DND-41 (cell line): ENCODE measurements around the gene FZD8.

ENCODE experiments used
- ATAC-seq: fragments of 200-7000 bp; cut with Tn5 transposase; 3 replicates; pipeline ENCODE4 v1.9.1; 2021; ENCODE audit warnings: low read depth; ENCODE audit not compliant: insufficient read depth
- DNase-seq: peaks from one replicate; pipeline ENCODE4 v3.0.0-alpha.2; 2020
- H2AFZ ChIP-seq: 2 replicates; pipeline ENCODE4 v1.6.0; 2012; ENCODE audit warnings: low read depth, low read length
- H3K27ac ChIP-seq: 2 replicates; pipeline ENCODE4 v1.5.1; 2012; ENCODE audit warnings: low read length, inconsistent platforms
- H3K27me3 ChIP-seq: fragments of 200-600 bp; sonication (generic); 2 replicates; pipeline ENCODE4 v1.6.0; 2012; ENCODE audit warnings: low read length, mild to moderate bottlenecking, inconsistent platforms; ENCODE audit not compliant: insufficient read depth, poor library complexity
- H3K36me3 ChIP-seq: 2 replicates; pipeline ENCODE4 v1.5.1; 2012; ENCODE audit warnings: low read length, inconsistent platforms; ENCODE audit not compliant: insufficient read depth
- H3K4me1 ChIP-seq: 2 replicates; pipeline ENCODE4 v1.5.1; 2012; ENCODE audit warnings: mild to moderate bottlenecking, low read length; ENCODE audit not compliant: insufficient read depth
- H3K4me2 ChIP-seq: 2 replicates; pipeline ENCODE4 v1.6.0; 2012; ENCODE audit warnings: mild to moderate bottlenecking, moderate library complexity, low read length, inconsistent platforms; ENCODE audit not compliant: insufficient read depth
- H3K4me3 ChIP-seq, 2 experiments: fragments of 200-600 bp in 1 of 2; shearing (Covaris generic) in 1 of 2; 2 replicates each; pipeline ENCODE4 v1.5.1; 2012 to 2016; ENCODE audit warnings: inconsistent platforms in 2 of 2, low read length in 2 of 2, mild to moderate bottlenecking in 2 of 2, low read depth in 1 of 2, moderate library complexity in 1 of 2
- H3K79me2 ChIP-seq: 2 replicates; pipeline ENCODE4 v1.6.0; 2012; ENCODE audit warnings: low read length, inconsistent platforms; ENCODE audit not compliant: insufficient read depth
- H3K9ac ChIP-seq: 2 replicates; pipeline ENCODE4 v1.6.0; 2012; ENCODE audit warnings: low read depth, mild to moderate bottlenecking, inconsistent platforms, low read length, moderate library complexity
- H3K9me3 ChIP-seq: 2 replicates; pipeline ENCODE4 v1.5.1; 2012; ENCODE audit warnings: low read length, moderate library complexity, mild to moderate bottlenecking, inconsistent platforms; ENCODE audit not compliant: insufficient read depth, severe bottlenecking
- H4K20me1 ChIP-seq: 2 replicates; pipeline ENCODE4 v1.6.0; 2012; ENCODE audit warnings: low read length; ENCODE audit not compliant: insufficient read depth
- EZH2 ChIP-seq: IDR thresholded peaks from 3 replicates; pipeline ENCODE4 v1.6.1; 2012; ENCODE audit warnings: borderline replicate concordance, low read depth, mild to moderate bottlenecking, moderate library complexity, low read length, inconsistent platforms; ENCODE audit not compliant: severe bottlenecking
- TF ChIP-seq, protein P1 (sequence below): IDR thresholded peaks from 2 replicates; pipeline ENCODE4 v1.5.1; 2012; ENCODE audit warnings: borderline replicate concordance, low read length, moderate library complexity, mild to moderate bottlenecking; ENCODE audit not compliant: poor library complexity, severe bottlenecking; ENCODE audit errors: extremely low read depth

Gene FZD8

DNA sequence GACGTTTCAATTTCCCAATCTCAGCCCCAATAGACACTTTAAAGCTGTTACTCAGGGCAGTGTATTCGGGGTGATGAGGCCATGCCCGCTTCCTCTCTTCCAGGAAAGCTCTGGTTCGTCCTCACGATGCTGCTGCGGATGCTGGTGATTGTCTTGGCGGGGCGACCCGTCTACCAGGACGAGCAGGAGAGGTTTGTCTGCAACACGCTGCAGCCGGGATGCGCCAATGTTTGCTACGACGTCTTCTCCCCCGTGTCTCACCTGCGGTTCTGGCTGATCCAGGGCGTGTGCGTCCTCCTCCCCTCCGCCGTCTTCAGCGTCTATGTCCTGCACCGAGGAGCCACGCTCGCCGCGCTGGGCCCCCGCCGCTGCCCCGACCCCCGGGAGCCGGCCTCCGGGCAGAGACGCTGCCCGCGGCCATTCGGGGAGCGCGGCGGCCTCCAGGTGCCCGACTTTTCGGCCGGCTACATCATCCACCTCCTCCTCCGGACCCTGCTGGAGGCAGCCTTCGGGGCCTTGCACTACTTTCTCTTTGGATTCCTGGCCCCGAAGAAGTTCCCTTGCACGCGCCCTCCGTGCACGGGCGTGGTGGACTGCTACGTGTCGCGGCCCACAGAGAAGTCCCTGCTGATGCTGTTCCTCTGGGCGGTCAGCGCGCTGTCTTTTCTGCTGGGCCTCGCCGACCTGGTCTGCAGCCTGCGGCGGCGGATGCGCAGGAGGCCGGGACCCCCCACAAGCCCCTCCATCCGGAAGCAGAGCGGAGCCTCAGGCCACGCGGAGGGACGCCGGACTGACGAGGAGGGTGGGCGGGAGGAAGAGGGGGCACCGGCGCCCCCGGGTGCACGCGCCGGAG lies 34.4 kb downstream of the FZD8 start:
- Histone ChIP-seq H3K4me2 (no peak overlapping the region), H3K9ac (no peak overlapping the region), H3K27ac (no peak overlapping the region)

DNA sequence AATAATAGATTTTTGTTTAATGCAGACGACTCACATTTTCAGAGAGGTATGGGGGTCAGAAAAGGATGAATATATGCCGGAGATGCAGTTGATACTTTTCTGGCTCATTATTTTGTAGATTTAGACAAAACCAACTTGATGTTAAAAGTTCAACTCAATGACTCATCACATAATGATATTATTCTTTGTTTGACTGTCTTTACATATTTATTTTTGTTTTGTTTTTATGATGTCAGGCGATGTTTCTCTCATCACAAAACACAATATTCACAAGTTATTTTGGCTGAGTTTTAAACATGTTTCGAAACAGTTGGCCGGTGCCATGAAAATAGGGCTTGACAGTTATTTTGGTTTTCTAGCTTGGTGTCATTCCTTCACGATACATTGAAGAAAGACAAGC lies 35.7 kb downstream of the FZD8 start:
- DNase-seq (no peak), ATAC-seq (no peak)
- Histone ChIP-seq H3K27ac (no peak overlapping the region), H2AFZ (no peak overlapping the region), H3K4me3 (no peak overlapping the region), H3K27me3 (no peaks in the 10 kb centered on the region), H3K79me2 (no peaks in the 10 kb centered on the region), H4K20me1 (no peaks in the 10 kb centered on the region), H3K4me2 (no peak overlapping the region), H3K9me3 (no peaks in the 10 kb centered on the region), H3K9ac (no peak overlapping the region), H3K4me1 (no peaks in the 10 kb centered on the region), H3K36me3 (no peaks in the 10 kb centered on the region)
- TF ChIP-seq, protein P1, sequence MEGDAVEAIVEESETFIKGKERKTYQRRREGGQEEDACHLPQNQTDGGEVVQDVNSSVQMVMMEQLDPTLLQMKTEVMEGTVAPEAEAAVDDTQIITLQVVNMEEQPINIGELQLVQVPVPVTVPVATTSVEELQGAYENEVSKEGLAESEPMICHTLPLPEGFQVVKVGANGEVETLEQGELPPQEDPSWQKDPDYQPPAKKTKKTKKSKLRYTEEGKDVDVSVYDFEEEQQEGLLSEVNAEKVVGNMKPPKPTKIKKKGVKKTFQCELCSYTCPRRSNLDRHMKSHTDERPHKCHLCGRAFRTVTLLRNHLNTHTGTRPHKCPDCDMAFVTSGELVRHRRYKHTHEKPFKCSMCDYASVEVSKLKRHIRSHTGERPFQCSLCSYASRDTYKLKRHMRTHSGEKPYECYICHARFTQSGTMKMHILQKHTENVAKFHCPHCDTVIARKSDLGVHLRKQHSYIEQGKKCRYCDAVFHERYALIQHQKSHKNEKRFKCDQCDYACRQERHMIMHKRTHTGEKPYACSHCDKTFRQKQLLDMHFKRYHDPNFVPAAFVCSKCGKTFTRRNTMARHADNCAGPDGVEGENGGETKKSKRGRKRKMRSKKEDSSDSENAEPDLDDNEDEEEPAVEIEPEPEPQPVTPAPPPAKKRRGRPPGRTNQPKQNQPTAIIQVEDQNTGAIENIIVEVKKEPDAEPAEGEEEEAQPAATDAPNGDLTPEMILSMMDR, result no peak
- no peak for TF ChIP-seq EZH2

More for the DNA sequence above, 34.4 kb downstream of the FZD8 start:
- no peak overlapping the region for H2AFZ ChIP-seq
- no peaks in the 10 kb centered on the region for H3K36me3 ChIP-seq
- no peaks in the 10 kb centered on the region for H4K20me1 ChIP-seq
- TF ChIP-seq, protein P1, result no peak
- no peak for TF ChIP-seq EZH2
- H3K9me3 ChIP-seq, result no peaks in the 10 kb centered on the region
- ATAC-seq (no peak), DNase-seq (no peak)
- H3K27me3 ChIP-seq, result no peaks in the 10 kb centered on the region
- no peak overlapping the region for H3K4me3 ChIP-seq
- H3K79me2 ChIP-seq, result no peaks in the 10 kb centered on the region
- no peaks in the 10 kb centered on the region for H3K4me1 ChIP-seq

DNA sequence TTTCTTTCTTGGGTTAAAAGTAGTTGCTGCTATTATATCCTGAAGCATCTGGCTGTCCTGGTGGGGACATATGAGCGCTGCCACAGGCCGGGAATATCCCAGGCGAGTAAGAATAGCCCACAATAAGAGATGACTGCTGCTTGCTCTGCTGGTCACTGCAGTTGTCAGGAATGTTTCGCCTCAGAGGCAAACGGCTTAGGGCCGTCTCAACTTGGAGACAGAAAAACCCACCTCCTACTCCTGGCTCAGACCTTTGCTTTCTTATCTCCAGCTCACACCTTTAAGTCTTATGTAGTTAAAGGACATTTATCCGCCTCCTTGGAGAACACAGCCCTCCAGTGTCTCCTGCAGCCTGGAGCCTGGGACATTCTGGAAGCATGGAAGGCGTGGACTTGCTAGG lies 36.9 kb downstream of the FZD8 start, which contains the start of gene GJD4:
Gene GJD4, plus strand, starts transcription at position 151 of the 400 bp plus-strand sequence. Its CDS starts 227 bp downstream, at position 378.
- Histone ChIP-seq H3K4me2 (no peak within 1 kb of the TSS), H3K9ac (no peak within 1 kb of the TSS), H3K9me3 (no peaks in the 10 kb centered on the region), H4K20me1 (no peaks in the 10 kb centered on the region), H3K4me1 (no peaks in the 10 kb centered on the region), H3K4me3 (no peak within 1 kb of the TSS), H3K27ac (no peak within 1 kb of the TSS), H3K79me2 (no peaks in the 10 kb centered on the region), H3K36me3 (no peaks in the 10 kb centered on the region), H3K27me3 (no peaks in the 10 kb centered on the region), H2AFZ (no peak within 1 kb of the TSS)
- no peak for TF ChIP-seq EZH2
- TF ChIP-seq, protein P1, result no peak
- ATAC-seq (no peak), DNase-seq (no peak)
